ENCODE data around the gene SERPINA5.
"Not testable (repeated sequence)": the region's sequence is repeated elsewhere in the genome, so short reads cannot be mapped to it uniquely, and the experiment has no call there.

Gene SERPINA5

GRCh38 chr14:94608966-94609365 is 27.7 kb downstream of the SERPINA5 start:
- not testable (repeated sequence) for DNase-seq

- no peak for DNase-seq
These were observed 30.0 kb downstream of the SERPINA5 start for GRCh38 chr14:94611179-94611578.

- DNase-seq = no peak
These were observed 30.9 kb downstream of the SERPINA5 start, which contains the start of gene SERPINA3 for GRCh38 chr14:94612174-94612573. SERPINA3 (plus strand) TSS chr14:94612391; CDS start chr14:94614442, 2,051 bp downstream.

GRCh38 chr14:94612580-94613554 is 31.6 kb downstream of the SERPINA5 start:
- DNase-seq = no peak

GRCh38 chr14:94613720-94614644 is 32.8 kb downstream of the SERPINA5 start:
- no peak for DNase-seq

GRCh38 chr14:94614802-94615201 is 33.6 kb downstream of the SERPINA5 start:
- no peak for DNase-seq

- DNase-seq = no peak
These were observed 34.0 kb downstream of the SERPINA5 start for GRCh38 chr14:94615254-94615653.

- no peak for DNase-seq
These were observed 34.8 kb downstream of the SERPINA5 start for GRCh38 chr14:94615823-94616570.

- no peak for DNase-seq
These were observed 36.2 kb downstream of the SERPINA5 start for GRCh38 chr14:94617366-94617941.

- DNase-seq = no peak
These were observed 37.0 kb downstream of the SERPINA5 start for GRCh38 chr14:94617988-94618822.

- DNase-seq = no peak
These were observed 38.1 kb downstream of the SERPINA5 start for GRCh38 chr14:94619297-94619696.

GRCh38 chr14:94620597-94620996 is 39.4 kb downstream of the SERPINA5 start:
- no peak for DNase-seq

GRCh38 chr14:94621358-94622134 is 40.3 kb downstream of the SERPINA5 start:
- DNase-seq = no peak

- no peak for DNase-seq
These were observed 41.6 kb downstream of the SERPINA5 start for GRCh38 chr14:94622653-94623421.

GRCh38 chr14:94623422-94623809 is 42.2 kb downstream of the SERPINA5 start:
- no peak for DNase-seq

GRCh38 chr14:94623856-94624499 is 42.8 kb downstream of the SERPINA5 start:
- DNase-seq = no peak

- no peak for DNase-seq
These were observed 43.5 kb downstream of the SERPINA5 start for GRCh38 chr14:94624537-94625352.

GRCh38 chr14:94625353-94625635 is 44.1 kb downstream of the SERPINA5 start:
- no peak for DNase-seq
